Endothelial cell (in vitro differentiated cells): Measurements from ENCODE around the gene KIAA1671. TPM values are rescaled to one million over a fixed set of nuclear protein-coding genes. Genes with fewer than 3 reads are reported as not detected.

Source experiments
- DNase-seq: peaks from one replicate; pipeline ENCODE4 v3.0.0; 2021; ENCODE audit warnings: low spot score
- H3K27ac Mint-ChIP-seq: one replicate; pipeline ENCODE4 v1.8.0; 2021; ENCODE audit warnings: mixed read lengths, inconsistent platforms; ENCODE audit not compliant: unreplicated experiment
- H3K27me3 Mint-ChIP-seq: one replicate; pipeline ENCODE4 v1.8.0; 2021; ENCODE audit warnings: mild to moderate bottlenecking, moderate library complexity, mixed read lengths, inconsistent platforms; ENCODE audit not compliant: unreplicated experiment
- H3K36me3 Mint-ChIP-seq: one replicate; pipeline ENCODE4 v1.8.0; 2021; ENCODE audit warnings: mild to moderate bottlenecking, low read depth, mixed read lengths, inconsistent platforms; ENCODE audit not compliant: unreplicated experiment
- H3K4me1 Mint-ChIP-seq: one replicate; pipeline ENCODE4 v1.8.0; 2021; ENCODE audit warnings: mild to moderate bottlenecking, mixed read lengths, inconsistent platforms; ENCODE audit not compliant: unreplicated experiment
- H3K4me3 Mint-ChIP-seq: one replicate; pipeline ENCODE4 v1.8.0; 2021; ENCODE audit warnings: mild to moderate bottlenecking, mixed read lengths, inconsistent platforms; ENCODE audit not compliant: unreplicated experiment
- H3K9me3 Mint-ChIP-seq: one replicate; pipeline ENCODE4 v1.8.0; 2021; ENCODE audit warnings: mixed read lengths, inconsistent platforms; ENCODE audit not compliant: unreplicated experiment
- CTCF ChIP-seq: fragments of 200-600 bp; sonication (generic); IDR thresholded peaks from one replicate; pipeline ENCODE4 v1.5.0; 2021; ENCODE audit warnings: antibody characterized with exemption; ENCODE audit not compliant: unreplicated experiment
- total RNA-seq: library from RNA; stranded (reverse); fragmentation: NEBNext Ultra II Directional; extraction: Animal tissue kit (Norgen Biotek cat#: 25700); gene quantifications from one replicate; pipeline ENCODE4 v1.2.1, GENCODE V29; 2021; ENCODE audit not compliant: unreplicated experiment

Gene KIAA1671
- total RNA-seq, 1 donor from 2014 or later, result 92.1 TPM

DNA sequence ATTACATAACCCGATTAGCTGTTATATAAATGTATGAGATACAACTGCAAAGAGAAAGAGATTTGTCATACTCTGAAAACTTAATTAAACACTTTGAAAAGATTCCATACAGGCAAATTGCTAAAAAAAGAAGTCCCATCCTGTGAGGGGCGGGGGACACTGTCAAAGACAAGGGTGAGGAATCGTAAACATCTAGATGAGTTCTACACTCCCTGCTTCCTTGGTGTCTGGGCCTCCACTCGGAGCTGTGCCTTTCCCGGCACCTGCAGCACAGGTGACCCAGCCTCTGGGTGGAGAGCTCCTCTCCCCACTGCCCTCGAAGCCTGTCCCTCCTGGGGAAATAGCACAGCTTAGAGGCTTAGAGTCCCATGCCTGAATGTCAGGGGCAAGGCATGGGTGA is 177.9 kb downstream of the KIAA1671 start:
- Mint-ChIP-seq H3K27me3 (peaks cover 4% of the 10 kb centered on the region), H3K36me3 (peaks cover 28% of the 10 kb centered on the region), H3K4me1 (peaks cover 29% of the 10 kb centered on the region), H3K9me3 (no peaks in the 10 kb centered on the region), H3K4me3 (no peak overlapping the region), H3K27ac (no peak overlapping the region)
- no peak for TF ChIP-seq CTCF
- DNase-seq, result no peak

DNA sequence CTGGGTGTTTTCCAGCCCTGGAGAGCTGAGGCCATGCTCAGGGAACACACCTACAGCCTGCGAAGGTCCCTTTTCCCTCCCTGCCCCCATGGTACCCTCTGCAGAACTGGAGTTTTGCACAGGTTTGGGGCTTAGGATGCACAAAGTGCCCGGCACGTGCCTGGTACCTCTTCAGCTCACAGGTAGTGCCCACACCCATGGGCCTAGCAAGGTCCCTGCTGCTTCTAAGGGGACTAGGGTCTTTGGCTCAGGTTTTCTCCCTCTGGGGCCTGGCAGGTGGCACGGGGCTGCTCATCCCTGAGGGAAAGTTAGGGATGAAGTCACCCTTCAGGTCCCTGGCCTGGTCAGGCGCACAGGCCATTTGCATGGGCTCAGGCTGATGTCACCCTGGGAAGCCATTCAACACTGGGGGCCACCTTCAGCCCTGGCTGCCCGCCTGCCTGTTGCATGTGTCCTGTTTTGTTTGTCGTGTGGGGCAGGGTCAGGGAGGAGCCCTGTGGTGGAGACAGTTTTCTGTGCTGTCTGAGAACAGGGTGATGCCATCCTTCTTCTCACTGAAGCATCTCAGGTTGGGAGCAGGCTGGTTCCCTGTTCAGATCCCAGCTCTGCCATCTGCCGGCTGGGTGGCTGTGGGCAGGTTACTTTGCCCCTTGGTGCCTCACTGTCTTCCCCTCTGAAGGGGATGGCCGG is 178.8 kb downstream of the KIAA1671 start:
- peaks cover 20% of the 10 kb centered on the region for H3K36me3 Mint-ChIP-seq
- DNase-seq, result no peak
- no peak for TF ChIP-seq CTCF
- no peaks in the 10 kb centered on the region for H3K27me3 Mint-ChIP-seq
- peaks cover 29% of the 10 kb centered on the region for H3K4me1 Mint-ChIP-seq
- no peaks in the 10 kb centered on the region for H3K9me3 Mint-ChIP-seq
- peak overlapping the region; percentile 48 for H3K27ac Mint-ChIP-seq
- no peak overlapping the region for H3K4me3 Mint-ChIP-seq

GRCh38 chr22:25134028-25134427 is 181.5 kb downstream of the KIAA1671 start:
- Mint-ChIP-seq H3K36me3 (peaks cover 24% of the 10 kb centered on the region), H3K4me3 (no peak overlapping the region), H3K27me3 (peaks cover 1% of the 10 kb centered on the region), H3K27ac (no peak overlapping the region), H3K9me3 (no peaks in the 10 kb centered on the region), H3K4me1 (peaks cover 25% of the 10 kb centered on the region)
- TF ChIP-seq CTCF, result no peak
- no peak for DNase-seq

DNA sequence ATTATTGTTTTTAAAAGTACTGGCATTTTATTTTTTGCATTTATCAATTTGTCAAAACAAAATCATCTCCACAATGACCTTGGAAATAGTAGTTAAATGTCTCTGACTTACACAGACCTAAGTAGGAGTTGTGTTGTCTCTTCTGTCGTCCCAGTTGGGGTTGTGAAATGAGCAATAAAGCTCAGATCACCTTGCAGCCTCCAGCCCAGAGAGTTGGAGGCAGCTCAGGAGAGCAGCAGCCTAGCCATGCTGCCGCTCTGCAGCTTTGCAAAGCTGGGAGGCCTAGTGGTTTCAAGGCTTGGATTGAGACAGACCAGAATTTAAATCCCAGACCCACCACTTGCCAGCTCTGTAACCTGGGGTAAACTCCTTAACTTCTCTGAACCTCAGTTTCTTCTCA is 181.9 kb downstream of the KIAA1671 start:
- DNase-seq, result no peak
- H3K36me3 Mint-ChIP-seq, result peaks cover 26% of the 10 kb centered on the region
- H3K27me3 Mint-ChIP-seq, result peaks cover 4% of the 10 kb centered on the region
- H3K9me3 Mint-ChIP-seq, result no peaks in the 10 kb centered on the region
- no peak overlapping the region for H3K4me3 Mint-ChIP-seq
- TF ChIP-seq CTCF, result no peak
- peaks cover 26% of the 10 kb centered on the region for H3K4me1 Mint-ChIP-seq
- no peak overlapping the region for H3K27ac Mint-ChIP-seq

DNA sequence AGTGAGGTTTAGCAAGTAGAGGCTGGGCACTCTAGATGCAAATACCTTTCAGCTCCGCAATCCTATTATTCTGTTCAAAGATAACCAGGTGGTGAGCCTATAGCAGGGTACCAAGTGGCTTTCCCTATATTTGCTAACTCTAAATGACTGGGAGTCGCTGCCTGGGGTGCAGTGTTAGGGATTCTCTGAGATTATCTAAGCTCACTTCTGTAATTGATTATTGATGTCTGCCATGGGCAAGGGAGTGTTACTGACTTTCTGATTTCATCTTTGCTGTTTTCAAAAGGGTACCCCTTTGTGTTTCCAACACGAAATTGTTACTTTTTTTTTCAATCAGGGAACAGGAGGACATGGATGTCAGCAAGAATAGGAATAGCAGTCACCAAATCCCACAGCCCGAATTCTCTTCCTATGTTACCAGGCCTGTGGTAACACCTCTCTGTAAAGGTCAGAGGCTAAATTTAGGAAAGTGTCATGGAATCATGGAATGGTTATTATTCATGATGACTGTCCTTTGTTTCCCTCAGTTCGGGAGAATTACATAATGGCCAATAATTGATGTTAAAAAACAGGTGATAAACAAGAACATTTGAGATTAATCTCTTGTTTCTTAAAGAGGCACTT is 184.5 kb downstream of the KIAA1671 start:
- DNase-seq, result no peak
- Mint-ChIP-seq H3K36me3 (peaks cover 26% of the 10 kb centered on the region), H3K4me1 (peaks cover 22% of the 10 kb centered on the region), H3K9me3 (no peaks in the 10 kb centered on the region), H3K4me3 (peak overlapping the region; percentile 44), H3K27me3 (peaks cover 5% of the 10 kb centered on the region), H3K27ac (no peak overlapping the region)
- TF ChIP-seq CTCF, result no peak
